ENCODE measurements around the gene ITGA4.

Gene ITGA4

GRCh38 chr2:181575024-181575649, 118.0 kb downstream of the ITGA4 start:
- DNase-seq (ENCODE audit: low spot score): peak; percentile 82

- peak; percentile 33 for DNase-seq (ENCODE audit: low spot score)
These were observed 118.5 kb downstream of the ITGA4 start for GRCh38 chr2:181575650-181576025.

- no peak for DNase-seq (ENCODE audit: low spot score)
These were observed 119.2 kb downstream of the ITGA4 start for GRCh38 chr2:181576431-181576830.

- DNase-seq (ENCODE audit: low spot score): no peak
These were observed 121.6 kb downstream of the ITGA4 start for GRCh38 chr2:181578829-181579228.

GRCh38 chr2:181581534-181581933, 124.3 kb downstream of the ITGA4 start:
- DNase-seq (ENCODE audit: low spot score): no peak

GRCh38 chr2:181585732-181586131, 128.5 kb downstream of the ITGA4 start:
- peak; percentile 54 for DNase-seq (ENCODE audit: low spot score)
